Liver (tissue), 9 donors: ENCODE data around the gene KRTAP6-2. TPM values are rescaled to one million over a fixed set of nuclear protein-coding genes. Genes with fewer than 3 reads are reported as not detected.

ENCODE experiments used
- DNase-seq: peaks from one replicate; pipeline ENCODE4 v3.0.0-alpha.2; 2017; ENCODE audit warnings: low spot score
- H3K27ac ChIP-seq, 2 donors: one replicate each; pipeline ENCODE4 v1.7.0; 2013; ENCODE audit warnings: inconsistent platforms in 2 of 2, low read length in 2 of 2, control low read depth in 1 of 2, low read depth in 1 of 2, mild to moderate bottlenecking in 1 of 2
- H3K27me3 ChIP-seq, 4 donors: one replicate each; pipeline versions ENCODE4 v1.6.1 to v1.7.0; 2013; ENCODE audit warnings: low read length in 3 of 4, inconsistent platforms in 1 of 4, mild to moderate bottlenecking in 1 of 4, moderate library complexity in 1 of 4; ENCODE audit not compliant: control insufficient read depth in 4 of 4, insufficient read depth in 4 of 4
- H3K36me3 ChIP-seq, 4 donors: one replicate each; pipeline versions ENCODE4 v1.6.1 to v1.7.0; 2013; ENCODE audit warnings: low read length in 3 of 4, mild to moderate bottlenecking in 3 of 4, low read depth in 1 of 4, moderate library complexity in 1 of 4; ENCODE audit not compliant: control insufficient read depth in 4 of 4, insufficient read depth in 3 of 4
- H3K4me1 ChIP-seq, 4 donors: one replicate each; pipeline versions ENCODE4 v1.6.1 to v1.7.0; 2013; ENCODE audit warnings: low read length in 3 of 4, mild to moderate bottlenecking in 3 of 4, moderate library complexity in 1 of 4; ENCODE audit not compliant: control insufficient read depth in 4 of 4, insufficient read depth in 4 of 4
- H3K4me3 ChIP-seq, 3 donors: one replicate each; pipeline versions ENCODE4 v1.6.1 to v1.7.0; 2013; ENCODE audit warnings: low read length in 3 of 3, control low read depth in 1 of 3, low read depth in 1 of 3, mild to moderate bottlenecking in 1 of 3
- H3K9ac ChIP-seq, 2 donors: one replicate each; pipeline ENCODE4 v1.7.0; 2013; ENCODE audit warnings: low read length in 2 of 2, mild to moderate bottlenecking in 2 of 2, moderate library complexity in 2 of 2, control low read depth in 1 of 2, low read depth in 1 of 2
- H3K9me3 ChIP-seq, 4 donors: one replicate each; pipeline versions ENCODE4 v1.6.1 to v1.7.0; 2013; ENCODE audit warnings: low read length in 3 of 4; ENCODE audit not compliant: control insufficient read depth in 4 of 4
- ATF3 ChIP-seq: IDR thresholded peaks from 2 replicates; pipeline ENCODE4 v1.6.1; 2016; ENCODE audit warnings: antibody characterized with exemption
- CTCF ChIP-seq: fragments of 150-350 bp; IDR thresholded peaks from 2 replicates; pipeline ENCODE4 v1.5.1; 2017; ENCODE audit warnings: improper control_type of control experiment, low read depth, low read length; ENCODE audit not compliant: missing input control
- EGR1 ChIP-seq, 2 donors: IDR thresholded peaks; 2 replicates each; pipeline ENCODE4 v1.6.1; 2016 to 2018; ENCODE audit warnings: antibody characterized with exemption in 2 of 2, low read depth in 2 of 2
- FOXA1 ChIP-seq: IDR thresholded peaks from 2 replicates; pipeline ENCODE4 v1.6.1; 2016; ENCODE audit warnings: antibody characterized with exemption
- FOXA2 ChIP-seq: IDR thresholded peaks from 2 replicates; pipeline ENCODE4 v1.6.1; 2016; ENCODE audit warnings: antibody characterized with exemption
- GABPA ChIP-seq, 2 donors: IDR thresholded peaks in 1 of 2; conservative IDR thresholded peaks in 1 of 2; 2 replicates each; pipeline ENCODE4 v1.6.1; 2016; ENCODE audit warnings: antibody characterized with exemption in 2 of 2, mild to moderate bottlenecking in 1 of 2, moderate library complexity in 1 of 2
- HNF4G ChIP-seq: IDR thresholded peaks from 2 replicates; pipeline ENCODE4 v1.6.1; 2016; ENCODE audit warnings: antibody characterized with exemption
- JUND ChIP-seq, 2 donors: IDR thresholded peaks; 2 replicates each; pipeline ENCODE4 v1.6.1; 2016; ENCODE audit warnings: antibody characterized with exemption in 2 of 2
- MAX ChIP-seq: IDR thresholded peaks from 2 replicates; pipeline ENCODE4 v1.6.1; 2016; ENCODE audit warnings: antibody characterized with exemption
- NR2F2 ChIP-seq: IDR thresholded peaks from 2 replicates; pipeline ENCODE4 v1.6.1; 2016; ENCODE audit warnings: antibody characterized with exemption
- RAD21 ChIP-seq, 2 donors: IDR thresholded peaks; 2 replicates each; pipeline ENCODE4 v1.6.1; 2016; ENCODE audit warnings: antibody characterized with exemption in 2 of 2, mild to moderate bottlenecking in 2 of 2
- REST ChIP-seq: IDR thresholded peaks from 2 replicates; pipeline ENCODE4 v1.6.1; 2016; ENCODE audit warnings: antibody characterized with exemption, mild to moderate bottlenecking
- RXRA ChIP-seq, 2 donors: IDR thresholded peaks; 2 replicates each; pipeline ENCODE4 v1.6.1; 2017 to 2018; ENCODE audit warnings: antibody characterized with exemption in 2 of 2, mild to moderate bottlenecking in 1 of 2
- TAF1 ChIP-seq: conservative IDR thresholded peaks from 2 replicates; pipeline ENCODE4 v1.6.1; 2016; ENCODE audit warnings: antibody characterized with exemption, mild to moderate bottlenecking
- YY1 ChIP-seq: IDR thresholded peaks from 2 replicates; pipeline ENCODE4 v1.6.1; 2016; ENCODE audit warnings: antibody characterized with exemption, mild to moderate bottlenecking
- ZBTB33 ChIP-seq: IDR thresholded peaks from 2 replicates; pipeline ENCODE4 v1.6.1; 2016; ENCODE audit warnings: antibody characterized with exemption
- WGBS: extraction: QIAGEN DNeasy Blood & Tissue Kit; methylation state at CpG from one replicate; pipeline ENCODE4 v1.1.7; 2013; 5-methylcytosine and 5-hydroxymethylcytosine counted together
- polyA plus RNA-seq, 2 donors: library from polyadenylated mRNA; stranded (reverse) in 1 of 2; unstranded in 1 of 2; fragments of 200-250 nt in 1 of 2; fragments of >200 nt in 1 of 2; fragmentation: Nextera tagmentation in 1 of 2; extraction: Ambion mirVana in 1 of 2; gene quantifications; one replicate each; pipeline versions ENCODE4 v1.2.1 to v1.2.3, GENCODE V29; 2013 to 2015
- total RNA-seq, 2 donors: library from RNA; depleted of rRNA; stranded (reverse); fragments of >200 nt; gene quantifications; one replicate each; pipeline ENCODE4 v1.2.3, GENCODE V29; 2014
- donor health status: healthy.
- donor health status: healthy.
- donor health status: healthy.
- donor health status: healthy.
- donor health status: healthy.

KRTAP6-2 gene
- total and polyA plus RNA-seq, 4 donors: not detected

- H3K4me3 ChIP-seq: no peak overlapping the region
- no peak overlapping the region for H3K27ac ChIP-seq
- 68% methylated on average over 4 of the region's 4 CpGs for WGBS
- no peaks in the 10 kb centered on the region for H3K4me1 ChIP-seq
- H3K9me3 ChIP-seq: no peaks in the 10 kb centered on the region
- H3K27me3 ChIP-seq: no peaks in the 10 kb centered on the region
- no peaks in the 10 kb centered on the region for H3K36me3 ChIP-seq
- DNase-seq: no peak
- TF ChIP-seq NR2F2 (no peak), ATF3 (no peak), HNF4G (no peak), TAF1 (no peak), MAX (no peak), JUND (IDR thresholded peaks at IDR 0.05) (no peak), REST (no peak), RXRA (IDR thresholded peaks at IDR 0.05) (no peak), ZBTB33 (no peak), FOXA1 (no peak)
- no peak overlapping the region for H3K9ac ChIP-seq
Measured at GRCh38 chr21:30625449-30626165, 26.9 kb upstream of the KRTAP6-2 start.

- Histone ChIP-seq H3K27ac (no peak overlapping the region), H3K27me3 (no peaks in the 10 kb centered on the region), H3K9ac (no peak overlapping the region), H3K36me3 (no peaks in the 10 kb centered on the region), H3K4me1 (no peaks in the 10 kb centered on the region), H3K9me3 (no peaks in the 10 kb centered on the region), H3K4me3 (no peak overlapping the region)
- 78% methylated on average over 3 of the region's 3 CpGs for WGBS
- no peak for DNase-seq
- no peak for TF ChIP-seq MAX
- no peak for TF ChIP-seq NR2F2
- TF ChIP-seq CTCF: no peak
- no peak for TF ChIP-seq REST
- no peak for TF ChIP-seq TAF1
- no peak for TF ChIP-seq EGR1 (IDR thresholded peaks at IDR 0.05; ENCODE audit: low read depth in 2 of 2)
- no peak for TF ChIP-seq GABPA (IDR thresholded peaks at IDR 0.05 in 1 of 2, conservative IDR thresholded peaks at IDR 0.05 in 1 of 2)
- no peak for TF ChIP-seq ZBTB33
- no peak for TF ChIP-seq JUND (IDR thresholded peaks at IDR 0.05)
- no peak for TF ChIP-seq RXRA (IDR thresholded peaks at IDR 0.05)
- TF ChIP-seq HNF4G: no peak
- TF ChIP-seq RAD21 (IDR thresholded peaks at IDR 0.05): no peak
- no peak for TF ChIP-seq FOXA2
- no peak for TF ChIP-seq YY1
- TF ChIP-seq ATF3: no peak
Measured at GRCh38 chr21:30623362-30623761, 24.7 kb upstream of the KRTAP6-2 start.
